HG03521 (cell line): ENCODE results near the gene KRT76.

ENCODE experiments used
- ATAC-seq: cut with Tn5 transposase; IDR thresholded peaks from one replicate; pipeline ENCODE4 v1.9.1; 2021; ENCODE audit warnings: mild to moderate bottlenecking, moderate library complexity; ENCODE audit not compliant: unreplicated experiment

KRT76 gene

DNA sequence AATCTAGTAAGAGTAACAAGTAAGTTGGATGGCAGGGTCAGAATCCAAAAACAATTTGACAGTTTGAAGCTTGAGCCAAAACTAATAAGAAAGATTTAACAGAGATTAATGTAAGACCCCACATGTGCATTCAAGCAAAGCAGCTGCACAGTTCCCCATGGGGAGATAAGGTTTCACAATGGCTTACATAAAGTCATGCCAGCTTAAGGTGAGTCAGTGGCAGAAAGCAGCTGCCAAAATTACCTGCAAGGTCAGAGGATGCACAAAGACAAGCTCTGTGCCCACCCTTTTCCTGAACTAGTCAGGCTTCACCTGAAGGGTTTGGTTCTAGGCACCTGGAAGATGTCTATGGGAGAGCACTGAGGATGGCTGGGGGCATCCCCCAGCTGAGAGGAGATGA lies 37.2 kb downstream of the KRT76 start:
- no peak for ATAC-seq

DNA sequence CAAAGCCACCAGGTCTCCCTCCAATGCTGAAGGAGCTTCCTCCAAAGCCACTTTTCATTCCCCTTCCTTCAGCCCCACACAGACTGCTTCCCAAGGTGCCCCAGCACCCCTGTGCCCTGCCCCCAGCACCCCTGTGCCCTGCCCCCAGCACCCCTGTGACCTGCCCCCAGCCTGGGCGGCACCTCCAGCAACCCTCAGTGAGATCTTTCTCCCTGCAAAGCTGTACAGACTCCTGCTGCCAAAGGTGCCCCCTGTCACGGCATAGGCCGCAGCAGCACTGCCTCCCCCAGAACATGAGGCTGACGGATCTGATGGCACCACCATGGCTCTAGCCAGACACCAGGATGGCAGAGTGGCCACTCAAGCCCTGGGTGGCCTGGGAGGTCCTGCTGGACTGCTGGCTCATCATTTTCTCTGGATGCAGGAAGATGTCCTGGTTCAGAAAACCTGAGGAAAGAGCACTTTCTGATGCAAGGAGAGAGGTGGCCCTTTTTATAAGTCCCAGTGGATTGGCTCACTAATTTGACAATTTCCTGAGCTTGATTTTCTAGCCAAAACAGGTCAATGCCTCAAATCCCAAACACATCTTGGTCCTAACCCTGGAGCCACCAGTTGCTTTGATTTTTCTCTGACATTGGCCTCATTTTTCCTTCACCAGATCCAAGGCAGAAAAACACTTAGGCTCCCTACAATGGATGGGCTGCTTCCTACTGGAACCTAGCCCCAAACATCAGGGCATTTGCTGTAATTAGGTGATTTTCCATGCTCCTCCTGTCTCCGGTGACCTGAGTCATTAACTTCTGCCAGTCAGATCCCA lies 41.1 kb downstream of the KRT76 start:
- no peak for ATAC-seq

DNA sequence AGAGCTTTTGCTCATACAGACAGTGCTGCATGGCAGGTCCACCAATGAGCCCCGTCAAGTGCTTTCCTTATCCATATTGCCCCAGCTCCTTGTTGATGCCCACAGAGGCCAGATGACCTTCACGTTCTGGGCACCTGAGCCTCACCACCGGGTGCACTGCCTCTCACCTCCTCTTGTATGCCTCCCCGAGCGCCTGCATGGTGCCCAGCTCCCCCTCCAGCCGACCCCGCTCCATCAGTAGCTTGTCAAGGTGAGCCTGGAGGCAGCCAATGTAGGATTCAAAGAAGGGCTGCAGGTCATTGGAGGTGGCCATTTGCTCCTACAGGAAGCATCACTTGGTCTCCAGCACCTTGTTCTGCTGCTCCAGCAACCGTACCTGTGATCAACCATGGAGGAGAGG lies 42.0 kb downstream of the KRT76 start:
- ATAC-seq = no peak

DNA sequence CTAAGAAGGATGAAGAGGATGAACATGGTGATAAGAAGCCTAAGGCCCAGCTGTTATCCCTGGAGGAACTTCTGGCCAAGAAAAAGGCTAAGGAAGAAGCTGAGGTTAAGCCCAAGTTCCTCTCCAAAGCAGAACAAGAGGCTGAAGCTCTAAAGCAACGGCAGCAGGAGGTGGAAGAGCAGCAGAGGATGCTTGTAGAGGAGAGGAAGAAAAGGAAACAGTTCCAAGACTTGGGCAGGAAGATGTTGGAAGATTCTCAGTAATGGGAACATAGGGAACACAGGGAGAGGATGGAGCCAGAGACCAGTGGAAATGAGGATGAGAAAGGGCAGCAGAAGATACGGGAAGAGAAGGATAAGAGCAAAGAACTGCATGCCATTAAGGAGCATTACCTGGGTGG lies 46.4 kb downstream of the KRT76 start:
- no peak for ATAC-seq

DNA sequence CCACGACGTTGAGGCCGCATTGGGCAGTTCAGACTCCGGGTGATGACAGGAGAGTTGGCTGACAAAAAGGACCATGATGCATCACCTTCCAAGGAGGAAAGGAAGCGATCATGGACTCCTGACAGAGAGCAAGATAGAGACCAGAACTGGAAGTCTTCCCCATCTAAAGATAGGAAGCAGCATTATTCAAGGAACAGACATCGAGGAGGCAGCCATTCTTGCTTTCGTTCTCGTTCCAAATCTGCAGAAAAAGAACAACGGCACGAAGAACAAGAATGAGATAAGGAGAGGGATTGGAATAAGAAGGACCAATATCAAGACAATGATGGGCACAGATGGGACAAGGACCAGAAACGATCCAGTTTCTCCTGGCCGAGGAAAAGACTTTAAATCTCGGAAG lies 46.8 kb downstream of the KRT76 start:
- ATAC-seq = no peak

DNA sequence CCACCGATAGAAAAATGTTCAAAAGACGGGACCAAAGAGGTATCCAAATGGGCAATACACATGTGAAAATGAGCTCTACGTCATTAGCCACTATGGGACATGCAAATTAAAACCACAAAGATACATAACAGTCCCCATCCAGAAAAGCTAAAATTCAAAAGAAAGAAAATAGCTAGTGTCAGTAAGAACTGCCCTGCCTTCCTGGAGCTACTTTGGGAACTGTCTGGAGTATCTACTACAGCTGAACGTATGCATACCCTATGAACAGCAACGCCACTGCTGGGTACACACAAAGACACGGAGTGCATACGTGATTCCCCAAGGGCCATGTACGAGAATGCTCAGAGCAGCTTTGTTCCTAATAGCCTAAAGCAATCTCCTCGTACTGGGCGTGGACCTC lies 48.0 kb downstream of the KRT76 start:
- no peak for ATAC-seq

DNA sequence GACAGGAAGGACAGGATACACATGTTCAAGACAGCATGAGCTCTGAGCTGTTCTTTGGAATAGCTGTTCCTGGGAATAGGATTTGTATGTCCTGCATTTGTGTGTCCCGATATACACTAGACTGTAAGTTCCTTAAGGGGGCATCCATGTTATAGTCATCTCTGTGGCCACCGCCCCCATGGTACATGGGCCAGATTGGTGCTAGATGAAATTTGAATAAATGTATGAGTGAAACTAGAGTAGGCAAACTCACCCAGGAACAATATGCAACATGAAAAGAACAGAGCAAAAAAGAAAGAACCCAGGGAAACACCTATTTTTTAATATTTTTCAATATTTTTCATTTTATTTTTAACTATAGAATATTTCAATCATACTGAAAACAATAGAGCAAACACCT lies 48.8 kb downstream of the KRT76 start:
- no peak for ATAC-seq

DNA sequence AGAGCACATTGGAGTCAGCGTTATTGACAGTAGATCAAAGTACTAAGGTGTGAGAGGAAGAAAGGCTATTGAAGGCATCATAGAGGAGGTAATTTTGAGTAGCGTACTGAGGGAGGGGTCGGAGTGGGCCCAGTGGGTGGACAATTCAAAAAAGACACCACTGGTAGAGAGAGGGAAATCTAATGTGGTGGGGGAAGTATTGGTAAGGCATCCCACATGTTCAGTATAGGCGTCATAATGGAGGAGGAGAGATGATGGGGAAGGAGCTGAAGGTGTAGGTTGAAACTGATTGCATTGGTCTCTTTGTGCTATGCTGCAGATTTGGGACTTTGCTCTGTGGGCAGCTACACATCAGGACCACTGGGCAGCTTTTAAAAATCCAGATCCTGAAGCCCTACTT lies 50.1 kb downstream of the KRT76 start:
- ATAC-seq = no peak

DNA sequence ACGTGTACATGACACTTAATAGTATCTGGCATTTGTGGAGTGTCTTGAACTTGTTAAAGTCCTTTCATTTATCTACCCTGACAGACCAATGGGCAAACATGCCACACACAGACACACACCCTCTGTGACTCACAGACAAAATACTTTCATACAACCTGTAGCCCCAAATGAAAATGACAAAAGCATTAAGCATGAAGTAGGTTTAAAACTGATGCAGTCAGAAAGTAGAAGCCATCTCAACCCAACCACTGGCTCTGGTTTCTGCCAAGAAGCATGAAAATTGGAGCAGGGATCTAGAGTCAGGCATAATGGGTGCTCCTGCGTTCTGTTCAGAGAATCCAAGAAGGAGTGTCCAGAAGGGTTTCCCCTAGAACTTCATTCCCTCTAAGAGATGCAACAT lies 50.7 kb downstream of the KRT76 start:
- no peak for ATAC-seq

DNA sequence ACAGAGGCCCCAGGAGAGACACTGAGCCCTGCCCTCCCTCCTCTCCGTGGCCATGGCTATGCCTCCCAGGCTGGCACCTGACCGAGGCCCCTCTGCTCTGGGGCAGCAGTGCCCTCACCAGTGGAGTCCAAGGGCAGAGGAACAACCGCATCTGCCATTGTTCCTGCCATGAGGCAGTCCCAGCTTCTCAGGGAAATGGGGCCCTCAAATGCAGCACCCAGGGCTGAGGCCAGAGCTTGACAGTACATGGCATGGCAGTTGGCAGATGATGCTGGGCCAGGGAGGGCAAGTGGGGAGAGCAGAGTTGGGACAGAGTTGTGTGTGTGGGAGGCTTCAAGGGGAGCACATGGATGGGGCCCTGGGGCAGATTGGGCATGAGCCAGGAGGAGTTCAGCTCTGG lies 52.8 kb downstream of the KRT76 start:
- no peak for ATAC-seq

DNA sequence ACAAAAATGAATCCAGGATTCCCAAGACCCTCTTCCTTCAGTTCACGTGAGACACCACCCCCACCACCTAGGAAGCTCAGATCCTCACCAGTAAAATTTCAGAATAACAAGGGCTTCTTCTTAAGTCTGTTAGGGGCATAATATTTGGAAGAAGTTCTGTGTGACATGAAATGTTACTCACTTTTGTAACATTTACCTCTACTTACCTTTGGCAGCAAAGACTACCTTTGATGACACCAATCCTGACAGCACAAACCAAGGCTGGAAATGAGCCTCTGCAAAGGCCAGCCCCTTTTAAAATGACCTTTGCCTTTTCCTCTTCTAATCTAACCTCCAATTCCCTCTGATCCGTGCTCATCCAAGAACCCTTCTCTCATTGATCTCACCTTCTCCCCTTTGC lies 54.5 kb downstream of the KRT76 start:
- ATAC-seq = no peak

DNA sequence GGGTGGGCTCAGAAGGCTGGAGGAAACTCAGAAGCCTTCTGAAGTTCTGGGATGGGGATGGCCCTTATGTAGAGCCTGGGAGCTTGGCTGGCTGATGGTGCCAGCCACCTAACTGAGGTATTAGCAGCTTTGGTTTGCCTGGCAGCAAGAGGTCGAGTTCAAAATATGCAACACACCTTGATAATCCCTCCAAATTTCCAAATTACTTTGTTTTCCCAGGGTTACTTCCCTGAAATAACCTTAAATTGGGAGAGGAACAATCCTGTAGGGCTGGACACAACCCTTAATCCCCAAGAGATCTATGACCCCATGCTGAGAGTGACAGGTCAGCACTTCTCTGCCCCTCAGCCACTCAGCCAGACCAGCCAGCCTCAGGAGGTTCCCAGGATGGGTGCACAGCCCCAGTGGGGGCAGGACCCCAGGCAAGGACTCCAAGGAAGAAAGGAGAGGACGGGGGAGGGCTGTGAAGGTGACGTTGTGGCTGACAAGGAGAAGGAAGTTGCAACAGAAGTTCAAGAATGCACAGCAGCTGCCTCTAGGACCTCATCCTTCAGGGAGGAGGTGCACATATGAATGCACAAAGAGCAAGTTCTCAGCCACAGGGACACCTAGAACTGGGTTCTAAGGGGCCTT lies 55.2 kb downstream of the KRT76 start:
- no peak for ATAC-seq

DNA sequence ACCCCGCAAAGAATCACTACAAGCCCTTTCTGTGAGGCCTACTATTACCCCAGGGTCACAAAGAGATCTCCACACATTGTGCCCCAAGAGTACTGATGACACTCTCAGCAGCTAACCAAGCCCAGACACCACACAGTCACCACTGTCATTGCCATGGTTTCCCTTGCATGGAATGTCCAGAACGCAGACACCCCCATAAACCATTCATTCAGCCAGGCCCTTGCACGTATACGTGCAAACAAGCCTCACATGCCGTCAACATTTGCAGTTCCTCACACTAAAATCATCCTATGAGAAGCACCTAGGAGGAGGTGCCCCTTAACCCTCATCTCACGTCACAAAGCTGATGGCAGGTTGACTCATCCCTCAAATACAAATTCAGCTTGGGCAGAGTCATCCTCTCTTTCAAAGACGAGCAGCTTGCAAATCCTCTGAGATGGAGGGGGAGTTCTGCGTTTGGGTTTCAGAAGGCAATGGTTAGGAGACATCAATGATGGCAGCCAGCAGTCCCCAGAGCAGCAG lies 56.7 kb downstream of the KRT76 start:
- no peak for ATAC-seq
